Transverse colon (tissue), 4 donors: ENCODE data around the gene CACNA2D4. TPM values are rescaled to one million over a fixed set of nuclear protein-coding genes. Genes with fewer than 3 reads are reported as not detected.

Experiments used
- DNase-seq: peaks from one replicate; pipeline ENCODE4 v3.0.0-alpha.2; 2019
- H3K27ac ChIP-seq, 4 donors: fragments of 200-600 bp; sonication (generic); 2 replicates each; pipeline ENCODE4 v1.5.1; 2016 to 2018; ENCODE audit warnings: inconsistent platforms in 4 of 4
- H3K27me3 ChIP-seq: fragments of 200-600 bp; sonication (generic); 2 replicates; pipeline ENCODE4 v1.5.1; 2017; ENCODE audit warnings: inconsistent platforms
- H3K36me3 ChIP-seq, 4 donors: fragments of 200-600 bp; sonication (generic); 2 replicates each; pipeline ENCODE4 v1.5.1; 2017 to 2019; ENCODE audit warnings: inconsistent platforms in 4 of 4
- H3K4me1 ChIP-seq, 4 donors: fragments of 200-600 bp; sonication (generic); 2 replicates each; pipeline ENCODE4 v1.5.1; 2017 to 2020; ENCODE audit warnings: inconsistent platforms in 4 of 4
- H3K4me3 ChIP-seq, 4 donors: fragments of 200-600 bp; sonication (generic); 1 replicate in 1 of 4; 2 replicates in 3 of 4; pipeline versions ENCODE4 v1.5.1 to v1.6.1; 2017 to 2019; ENCODE audit warnings: inconsistent platforms in 4 of 4
- H3K9me3 ChIP-seq, 2 donors: fragments of 200-600 bp; sonication (generic); 2 replicates each; pipeline ENCODE4 v1.5.1; 2017 to 2019; ENCODE audit warnings: inconsistent platforms in 2 of 2
- CTCF ChIP-seq, 5 experiments: fragments of 200-600 bp in 3 of 5; fragments of 450-650 bp in 2 of 5; sonication (generic) in 3 of 5; IDR thresholded peaks; 1 replicate in 2 of 5; 2 replicates in 3 of 5; pipeline ENCODE4 v1.5.1; 2016 to 2017; ENCODE audit warnings: antibody characterized with exemption in 5 of 5, inconsistent platforms in 3 of 5, mild to moderate bottlenecking in 2 of 5, moderate library complexity in 1 of 5
- EP300 ChIP-seq: sonication (generic); formaldehyde crosslinking; IDR thresholded peaks from one replicate; pipeline ENCODE4 v1.6.1; 2017; ENCODE audit warnings: antibody characterized with exemption, low read depth
- POLR2A ChIP-seq: fragments of 450-650 bp; IDR thresholded peaks from one replicate; pipeline ENCODE4 v1.6.1; 2016; ENCODE audit warnings: antibody characterized with exemption, mild to moderate bottlenecking, moderate library complexity
- POLR2AphosphoS5 ChIP-seq, 3 donors: sonication (generic); formaldehyde crosslinking; IDR thresholded peaks; one replicate each; pipeline ENCODE4 v1.6.1; 2016; ENCODE audit warnings: antibody characterized with exemption in 3 of 3
- whole genome bisulfite sequencing, 2 donors: methylation state at CpG; one replicate each; pipeline ENCODE4 v1.1.5; 2018; ENCODE audit warnings: low coverage in 1 of 2; 5-methylcytosine and 5-hydroxymethylcytosine counted together
- in situ Hi-C, 4 donors: fragments of 200-750 bp; cut with MboI; loops; one replicate each; pipeline versions ENCODE4 v1.15.0 to v1.15.1; 2017; ENCODE audit warnings: low sequenced_read_pairs in 3 of 4, low pct_ligation_motif_present in 1 of 4, low pct_unique_long_range_greater_than_20kb in 1 of 4
- intact Hi-C: fragments of 100-400 bp; cut with DNase I; formaldehyde crosslinking; loops from one replicate; pipeline ENCODE4 v1.15.1; 2023; ENCODE audit warnings: low total_unique reads
- total RNA-seq, 4 donors: library from RNA; depleted of rRNA; stranded (reverse); fragments of >200 nt; gene quantifications; one replicate each; pipeline ENCODE4 v1.1.0, GENCODE V29; 2016

CACNA2D4 gene
- total RNA-seq, 4 donors from 2014 or later = 6.5 to 22.8 (median 7.2) TPM; not detected in 1

GRCh38 chr12:1811948-1812291 is 106.5 kb downstream of the CACNA2D4 start:
- intact Hi-C loops = no loop called here
- in situ Hi-C loops = loop anchor here in 2 of 4 donors (25.0 kb wide), 1 partner anchor 225 kb away; no protein-coding TSS in a partner anchor
- Histone ChIP-seq H3K9me3 (no peaks in the 10 kb centered on the region), H3K4me1 (no peaks in the 10 kb centered on the region), H3K27me3 (peaks cover 3% of the 10 kb centered on the region), H3K36me3 (no peaks in the 10 kb centered on the region), H3K4me3 (no peak overlapping the region), H3K27ac (peak overlapping the region; percentile 35 to 57 (median 48))
- no peak for DNase-seq
- no peak for TF ChIP-seq EP300
- TF ChIP-seq POLR2A = no peak
- no peak for TF ChIP-seq POLR2AphosphoS5 (IDR thresholded peaks at IDR 0.05)
- TF ChIP-seq CTCF (IDR thresholded peaks at IDR 0.05) = no peak
- 76% methylated on average over 6 of the region's 6 CpGs; no CpG with 5 or more reads in 1 of the 2 donors for WGBS, 2 donors

GRCh38 chr12:1811281-1811947 is 107.0 kb downstream of the CACNA2D4 start:
- intact Hi-C loops = no loop called here
- TF ChIP-seq POLR2A = no peak
- TF ChIP-seq CTCF (IDR thresholded peaks at IDR 0.05) = no peak
- TF ChIP-seq EP300 = no peak
- no peak for TF ChIP-seq POLR2AphosphoS5 (IDR thresholded peaks at IDR 0.05)
- Histone ChIP-seq H3K9me3 (no peaks in the 10 kb centered on the region), H3K27ac (peak overlapping the region; percentile 35 to 57 (median 48)), H3K27me3 (peaks cover 3% of the 10 kb centered on the region), H3K4me1 (no peaks in the 10 kb centered on the region), H3K36me3 (no peaks in the 10 kb centered on the region), H3K4me3 (no peak overlapping the region)
- no peak for DNase-seq
- WGBS, 2 donors = 31 to 79% methylated on average over 4 to 26 of the region's 27 CpGs
- in situ Hi-C loops = loop anchor here in 2 of 4 donors (25.0 kb wide), 1 partner anchor 226 kb away; no protein-coding TSS in a partner anchor

- Histone ChIP-seq H3K36me3 (no peaks in the 10 kb centered on the region), H3K9me3 (no peaks in the 10 kb centered on the region), H3K4me1 (no peaks in the 10 kb centered on the region), H3K27ac (no peak overlapping the region), H3K4me3 (no peak overlapping the region), H3K27me3 (peaks cover 3% of the 10 kb centered on the region)
- DNase-seq = no peak
- TF ChIP-seq CTCF (IDR thresholded peaks at IDR 0.05) = no peak
- TF ChIP-seq EP300 = no peak
- no peak for TF ChIP-seq POLR2AphosphoS5 (IDR thresholded peaks at IDR 0.05)
- TF ChIP-seq POLR2A = no peak
- in situ Hi-C loops (loop anchor here in 2 of 4 donors (25.0 kb wide), 1 partner anchor 226 kb away; no protein-coding TSS in a partner anchor), intact Hi-C loops (no loop called here)
- WGBS, 2 donors = 89% methylated on average over 10 of the region's 10 CpGs; no CpG with 5 or more reads in 1 of the 2 donors
Observed at GRCh38 chr12:1810931-1811280, 107.5 kb downstream of the CACNA2D4 start.

- Histone ChIP-seq H3K4me1 (no peaks in the 10 kb centered on the region), H3K27ac (no peak overlapping the region), H3K27me3 (peaks cover 3% of the 10 kb centered on the region), H3K4me3 (no peak overlapping the region), H3K36me3 (no peaks in the 10 kb centered on the region), H3K9me3 (no peaks in the 10 kb centered on the region)
- intact Hi-C loops (no loop called here), in situ Hi-C loops (loop anchor here in 2 of 4 donors (25.0 kb wide), 1 partner anchor 227 kb away; no protein-coding TSS in a partner anchor)
- WGBS, 2 donors = 82 to 88% methylated on average over 5 to 21 of the region's 21 CpGs
- DNase-seq = no peak
- TF ChIP-seq CTCF (IDR thresholded peaks at IDR 0.05) (no peak), EP300 (no peak), POLR2A (no peak), POLR2AphosphoS5 (IDR thresholded peaks at IDR 0.05) (no peak)
Observed at GRCh38 chr12:1810201-1810930, 108.1 kb downstream of the CACNA2D4 start.
